GM18909 (cell line): Measurements from ENCODE around the gene PLEKHB2.
"Not testable (repeated sequence)": the region's sequence is repeated elsewhere in the genome, so short reads cannot be mapped to it uniquely, and the experiment has no call there.

Source experiments
- ATAC-seq: cut with Tn5 transposase; IDR thresholded peaks from one replicate; pipeline ENCODE4 v1.9.1; 2021; ENCODE audit warnings: mild to moderate bottlenecking; ENCODE audit not compliant: unreplicated experiment, poor library complexity

Gene PLEKHB2

DNA sequence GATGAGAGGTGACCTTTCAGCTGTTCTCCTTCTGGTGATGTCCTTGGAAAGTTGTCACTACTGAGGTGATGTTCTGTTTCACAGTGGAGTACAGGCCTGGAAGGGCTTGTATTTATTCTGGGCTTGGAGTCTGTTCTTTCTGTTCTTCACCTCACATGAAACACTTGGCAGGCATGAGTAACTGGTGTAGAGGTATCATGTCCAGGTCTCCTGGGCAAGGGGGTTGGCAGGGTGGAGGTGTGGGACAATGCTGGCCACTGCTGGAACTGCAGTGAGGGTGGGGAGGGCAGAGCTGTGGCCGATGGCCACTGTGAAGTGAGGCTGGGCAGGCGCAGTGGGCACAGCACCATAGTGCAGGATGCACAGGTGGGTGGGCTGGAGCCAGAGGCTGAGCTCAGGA, 35.4 kb downstream of the PLEKHB2 start:
- no peak for ATAC-seq

DNA sequence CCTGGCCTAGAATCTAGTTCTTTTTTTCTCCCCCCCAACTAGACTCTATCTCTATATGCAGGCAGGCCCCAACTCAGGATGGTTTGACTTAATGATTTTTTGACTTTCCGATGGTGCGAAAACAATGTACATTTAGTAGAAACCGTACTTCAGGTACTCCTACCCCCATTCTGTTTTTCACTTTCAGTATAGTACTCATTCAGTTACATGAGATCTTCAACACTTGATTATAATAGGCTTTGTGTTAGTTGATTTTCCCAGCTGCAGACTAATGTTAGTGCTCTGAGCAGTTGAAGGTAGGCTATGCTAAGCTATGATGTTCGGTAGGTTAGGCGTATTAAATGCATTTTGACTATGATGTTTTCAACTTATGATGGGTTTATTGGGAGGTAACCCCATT, 37.7 kb downstream of the PLEKHB2 start:
- no peak for ATAC-seq

DNA sequence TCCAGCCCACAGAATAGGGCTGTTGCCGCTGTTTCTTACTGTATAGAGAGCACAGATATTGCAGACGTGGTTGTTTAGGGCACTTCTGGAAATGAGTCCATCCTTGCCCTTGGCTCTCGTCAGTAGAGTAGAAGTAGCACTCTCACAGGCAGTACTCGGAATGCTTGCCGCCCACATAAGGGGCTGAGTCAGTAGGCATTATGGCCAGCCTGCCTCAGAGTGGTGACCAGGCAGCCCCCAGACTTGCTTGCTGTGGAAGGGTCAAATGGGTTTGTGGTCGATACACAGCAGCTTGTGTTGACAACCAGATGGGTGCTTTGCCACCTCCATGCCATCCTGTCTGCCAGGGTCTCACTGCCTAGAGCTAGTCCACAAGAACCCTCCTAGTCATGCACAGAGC, 38.7 kb downstream of the PLEKHB2 start:
- no peak for ATAC-seq

DNA sequence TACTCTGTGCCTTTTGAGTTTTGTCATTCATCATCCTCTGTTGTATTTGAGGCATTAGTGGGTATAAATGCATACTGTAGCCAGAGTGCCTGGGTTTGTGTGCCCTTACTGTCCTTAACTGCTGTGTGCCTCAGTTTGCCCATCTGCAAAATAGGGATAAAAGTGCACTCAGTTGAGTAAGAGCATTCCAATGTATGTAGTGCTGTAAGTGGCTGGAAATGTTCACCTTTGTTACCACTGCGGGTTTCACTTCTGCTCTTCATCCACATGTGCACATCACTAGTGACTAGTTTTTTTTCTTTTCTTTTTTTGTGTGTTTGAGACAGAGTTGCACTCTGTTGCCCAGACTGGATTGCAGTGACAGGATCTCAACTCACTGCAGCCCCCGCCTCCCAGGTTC, 39.9 kb downstream of the PLEKHB2 start:
- no peak for ATAC-seq

DNA sequence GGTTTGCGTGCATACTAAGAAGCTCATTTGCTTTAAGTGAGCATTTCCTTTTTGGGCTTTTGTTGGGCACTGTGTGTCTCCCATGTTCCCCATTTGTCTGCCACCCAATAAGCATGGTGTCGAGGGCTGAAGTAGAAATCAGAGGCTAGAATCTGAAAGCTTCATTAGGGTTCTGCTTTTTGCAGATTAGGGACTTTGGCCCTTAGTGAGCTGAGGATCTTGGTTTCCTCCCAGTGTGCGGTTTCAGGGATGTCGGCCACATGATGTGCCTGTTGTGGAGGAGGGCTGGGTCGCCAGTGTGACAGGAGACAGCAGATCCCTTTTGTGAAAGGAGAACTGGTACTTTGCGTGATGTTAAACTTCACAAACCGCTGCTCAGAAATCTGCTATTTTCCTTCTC, 41.1 kb downstream of the PLEKHB2 start:
- ATAC-seq = no peak

DNA sequence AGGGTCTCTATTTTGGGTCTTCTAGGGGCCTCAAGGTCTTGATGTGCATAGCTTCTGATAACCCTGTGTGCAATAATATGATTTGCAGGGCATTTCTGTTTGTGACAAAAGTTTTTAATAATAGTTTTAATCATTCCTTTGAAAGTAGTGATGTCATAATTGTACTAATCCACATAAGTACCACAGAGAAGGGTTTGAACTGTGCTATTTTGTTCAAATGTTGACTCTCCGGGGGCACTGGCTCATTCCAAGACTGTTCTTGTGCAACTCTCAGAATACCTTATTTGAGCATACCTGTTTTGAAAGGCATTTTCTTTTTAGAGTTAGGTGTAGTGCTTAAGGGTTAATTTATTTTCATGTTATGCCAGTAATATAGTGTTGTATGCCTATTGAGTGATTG, 41.6 kb downstream of the PLEKHB2 start:
- no peak for ATAC-seq

DNA sequence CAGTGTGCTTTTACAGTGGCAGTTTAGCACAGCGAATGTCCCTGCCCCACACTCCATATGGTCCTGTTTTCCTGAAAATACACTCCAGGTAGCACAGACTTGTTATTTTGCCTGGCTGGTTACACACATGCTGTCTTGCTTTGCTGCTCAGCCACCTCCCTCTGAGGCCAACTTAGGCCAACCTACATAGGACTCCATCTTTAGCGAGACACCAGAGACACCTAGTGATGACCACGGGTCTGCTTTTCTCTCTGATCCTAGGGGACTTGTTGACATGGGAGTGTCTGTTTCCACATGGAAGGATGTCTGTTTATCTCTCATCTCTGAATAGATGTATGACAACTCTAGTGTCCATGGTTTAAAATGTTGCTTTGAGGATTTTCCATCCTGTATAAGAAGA, 43.3 kb downstream of the PLEKHB2 start:
- ATAC-seq = no peak

DNA sequence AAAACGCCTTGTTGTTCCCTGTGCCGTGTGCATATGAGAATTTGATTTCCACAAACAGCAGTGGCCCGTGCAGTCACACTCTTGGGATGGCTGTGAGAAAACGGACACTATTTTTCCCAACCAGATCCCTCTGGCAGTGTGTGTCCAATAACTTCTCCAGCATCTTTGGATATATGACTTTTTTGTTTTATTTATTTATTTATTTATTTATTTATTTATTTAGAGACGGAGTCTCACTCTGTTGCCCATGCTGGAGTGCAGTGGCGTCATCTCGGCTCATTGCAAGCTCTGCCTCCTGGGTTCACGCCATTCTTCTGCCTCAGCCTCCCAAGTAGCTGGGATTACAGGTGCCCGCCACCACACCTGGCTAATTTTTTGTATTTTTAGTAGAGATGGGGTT, 45.0 kb downstream of the PLEKHB2 start:
- not testable (repeated sequence) for ATAC-seq

DNA sequence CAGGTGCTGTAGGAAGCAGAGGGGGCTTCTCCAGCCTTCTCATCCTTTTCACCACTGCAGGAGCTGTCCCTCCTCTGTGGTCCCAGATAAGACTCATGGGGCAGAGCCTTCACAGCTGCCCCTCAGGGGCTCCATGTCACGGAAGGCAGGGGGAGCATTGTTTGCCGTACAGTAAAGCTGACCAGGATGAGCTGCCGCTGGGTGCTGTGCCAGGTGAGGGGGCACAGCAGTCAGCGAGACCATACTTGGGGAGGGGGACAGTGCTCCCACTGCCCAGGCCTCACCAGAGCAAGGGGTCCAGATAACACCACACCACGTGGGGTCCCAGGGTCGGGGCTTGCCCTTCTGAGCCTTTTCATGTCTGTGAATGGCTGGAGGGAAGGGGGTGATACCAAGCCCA, 46.3 kb downstream of the PLEKHB2 start:
- no peak for ATAC-seq

DNA sequence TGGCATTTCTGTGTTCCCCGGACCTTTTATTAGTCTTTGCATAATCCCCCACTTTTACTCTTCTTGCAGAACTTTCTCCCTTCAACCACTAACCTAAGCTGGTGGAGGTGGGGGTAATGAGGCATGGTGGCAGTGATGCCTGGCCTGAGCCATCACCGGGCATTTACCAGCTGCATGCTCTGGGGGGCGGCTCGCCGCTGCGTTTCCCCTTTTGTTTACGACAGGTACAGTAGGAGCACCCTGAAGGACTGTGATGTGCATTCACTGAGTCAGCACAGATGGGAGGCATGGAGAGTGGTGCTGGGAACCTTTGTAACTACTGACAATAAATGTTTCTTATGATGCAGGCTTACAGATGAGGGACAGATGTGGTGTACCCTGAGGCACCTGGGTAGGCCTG, 46.9 kb downstream of the PLEKHB2 start:
- no peak for ATAC-seq

DNA sequence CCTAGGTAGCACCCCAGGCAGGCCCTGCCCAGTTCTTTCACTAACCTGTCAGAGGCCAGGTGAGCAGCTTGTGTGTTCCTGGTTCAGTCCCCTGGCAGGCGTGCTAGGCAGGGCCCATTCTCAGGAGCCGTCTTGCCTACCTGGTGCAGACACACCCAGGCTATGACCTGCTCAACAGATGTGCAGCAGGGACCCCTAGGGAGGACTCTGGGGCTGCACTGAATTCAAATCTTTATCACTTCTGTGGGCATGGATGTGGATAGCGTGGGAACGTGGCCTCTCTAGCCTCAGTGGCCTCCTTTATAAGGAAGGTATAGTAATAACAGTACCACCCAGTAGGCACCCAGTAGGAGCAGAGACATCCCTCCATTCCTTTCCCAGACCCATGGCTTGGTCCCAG, 48.4 kb downstream of the PLEKHB2 start:
- ATAC-seq = no peak

DNA sequence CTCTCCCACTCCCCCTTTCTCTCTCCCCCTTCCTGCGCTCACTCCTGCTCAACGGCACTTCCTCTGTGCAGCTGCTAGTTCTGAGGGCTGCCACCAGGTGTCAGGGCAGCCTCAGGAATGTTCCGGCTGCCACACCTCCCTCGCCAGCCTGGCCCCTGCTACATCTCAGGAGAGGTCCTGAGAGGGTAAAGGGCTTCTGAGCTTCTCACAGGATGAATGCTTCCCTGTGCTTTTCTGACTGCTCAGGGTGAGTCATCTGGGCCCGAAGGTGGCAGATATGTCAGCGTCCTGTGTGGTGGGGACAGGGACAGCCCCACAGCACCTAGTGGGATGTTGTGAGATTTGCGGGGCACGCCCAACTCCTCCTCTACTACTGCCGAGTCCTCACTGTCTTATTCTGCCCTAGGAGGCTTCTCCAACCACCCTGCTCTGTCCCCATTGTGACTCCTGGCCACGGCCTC, 49.0 kb downstream of the PLEKHB2 start:
- ATAC-seq = peak; percentile 89

DNA sequence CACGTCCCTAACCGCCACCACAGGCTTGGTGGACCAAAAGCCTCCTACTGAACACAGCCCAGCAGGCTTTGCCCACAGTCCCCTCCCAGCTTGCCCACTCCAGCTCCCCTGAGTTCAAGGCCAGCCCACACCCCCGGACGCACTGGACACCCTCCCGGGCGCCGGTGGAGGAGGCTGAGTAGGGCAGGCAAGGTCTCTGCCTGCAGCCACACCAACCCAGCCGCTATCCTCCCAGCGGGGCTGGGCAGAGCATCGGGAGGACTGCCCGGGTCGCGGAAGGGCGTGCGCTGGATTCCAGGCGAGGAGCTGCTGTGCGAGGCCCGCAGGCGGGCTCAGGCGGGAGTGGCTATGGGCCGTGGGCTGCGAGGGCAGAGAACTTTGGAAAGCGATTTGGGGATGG, 49.5 kb downstream of the PLEKHB2 start:
- no peak for ATAC-seq

DNA sequence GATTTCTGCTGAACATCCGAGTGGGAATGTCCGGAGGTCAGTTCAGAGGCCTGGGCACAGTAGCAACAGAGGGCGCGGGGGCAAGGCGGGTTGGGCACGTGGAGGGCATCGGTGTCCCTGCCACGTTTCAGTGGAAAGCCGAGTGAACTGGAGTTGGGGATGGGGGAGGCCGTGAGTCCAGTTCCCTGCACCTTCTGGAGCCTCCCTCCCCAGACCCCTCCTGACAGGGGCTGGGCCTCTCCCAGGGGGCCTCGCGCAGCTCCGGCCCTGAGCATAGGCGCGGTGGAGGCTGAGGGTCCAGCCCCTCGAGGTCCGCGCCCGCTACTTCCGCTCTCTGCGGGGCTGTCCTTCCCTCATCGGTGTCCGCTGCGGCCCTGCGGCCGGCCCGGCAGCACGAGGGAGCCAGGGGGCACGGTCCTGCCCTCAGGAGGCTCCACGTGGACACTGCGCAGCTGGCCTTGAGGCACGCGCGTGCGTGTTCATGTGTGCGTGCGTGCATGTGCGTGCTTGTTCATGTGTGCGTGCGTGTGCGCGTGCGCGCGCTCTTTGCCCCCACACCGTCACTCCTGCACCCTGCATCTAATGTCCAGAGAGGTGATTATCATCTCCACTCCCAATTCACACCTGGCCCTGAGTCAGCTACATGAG, 50.2 kb downstream of the PLEKHB2 start:
- ATAC-seq = no peak

DNA sequence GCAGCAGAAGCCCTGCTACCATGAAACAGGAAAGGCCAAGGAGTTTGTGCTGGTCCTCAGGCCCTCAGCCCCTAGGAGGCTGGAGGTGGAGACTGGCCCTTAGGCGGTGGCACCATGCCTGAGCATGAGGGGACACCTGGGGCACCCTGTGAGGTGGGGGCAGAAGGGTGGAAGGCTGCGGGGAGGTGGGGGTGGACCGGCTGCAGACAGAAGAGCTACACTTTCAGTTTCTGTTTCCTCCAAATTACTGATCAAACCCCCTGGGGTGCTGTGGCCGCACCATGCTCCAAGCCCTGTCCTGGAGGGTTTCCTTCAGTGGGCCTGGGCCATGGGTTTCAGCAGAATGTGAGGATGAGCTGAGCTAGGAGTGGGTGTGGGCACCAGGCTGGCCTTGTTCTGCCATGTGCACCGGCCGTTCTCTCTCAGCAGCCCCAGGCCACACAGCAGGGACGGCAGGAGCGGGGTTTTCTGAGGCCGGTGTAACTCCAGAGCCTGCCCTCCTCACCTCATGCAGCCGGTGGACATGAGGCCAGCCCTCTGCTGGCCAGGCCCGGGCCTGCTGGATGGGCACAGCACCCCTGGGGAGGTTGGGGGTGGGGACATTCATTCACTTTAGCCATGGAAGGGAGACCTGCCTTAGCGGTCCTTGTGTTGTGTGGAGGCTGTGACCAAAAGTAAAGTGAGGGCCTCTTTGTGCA, 51.5 kb downstream of the PLEKHB2 start:
- peak; percentile 51 for ATAC-seq

DNA sequence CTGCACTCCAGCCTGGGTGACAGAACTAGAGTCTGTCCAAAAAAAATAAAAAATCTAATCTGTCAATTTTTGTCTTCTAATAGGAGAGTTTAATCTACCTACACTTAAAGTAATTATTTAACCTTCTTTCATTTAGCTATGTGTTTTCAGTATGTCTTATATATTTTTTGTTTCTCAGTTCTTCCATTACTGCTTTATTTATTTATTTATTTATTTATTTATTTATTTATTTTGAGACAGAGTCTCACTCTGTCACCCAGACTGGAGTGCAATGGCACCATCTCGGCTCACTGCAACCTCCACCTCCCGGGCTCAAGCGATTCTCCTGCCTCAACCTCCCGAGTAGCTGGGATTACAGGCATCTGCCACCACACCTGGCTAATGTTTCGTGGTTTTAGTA, 60.4 kb downstream of the PLEKHB2 start:
- ATAC-seq = not testable (repeated sequence)

DNA sequence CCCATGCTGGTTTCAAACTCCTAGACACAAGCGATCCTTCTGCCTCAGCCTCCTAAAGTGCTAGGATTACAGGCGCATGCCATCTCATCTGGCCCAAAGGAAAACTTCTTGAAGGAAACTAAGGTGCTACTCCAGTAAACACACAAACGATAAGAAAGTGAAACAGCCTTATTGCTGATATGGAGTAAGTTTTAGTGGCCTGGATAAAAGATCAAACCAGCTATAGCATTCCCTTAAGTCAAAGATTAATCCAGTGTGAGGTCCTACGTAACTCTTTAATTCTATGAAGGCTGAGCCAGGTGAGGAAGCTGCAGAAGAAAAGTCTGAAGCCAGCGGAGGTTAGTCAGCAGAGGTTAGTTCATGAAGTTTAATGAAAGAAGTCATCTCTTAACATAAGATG, 63.4 kb downstream of the PLEKHB2 start:
- ATAC-seq = no peak

DNA sequence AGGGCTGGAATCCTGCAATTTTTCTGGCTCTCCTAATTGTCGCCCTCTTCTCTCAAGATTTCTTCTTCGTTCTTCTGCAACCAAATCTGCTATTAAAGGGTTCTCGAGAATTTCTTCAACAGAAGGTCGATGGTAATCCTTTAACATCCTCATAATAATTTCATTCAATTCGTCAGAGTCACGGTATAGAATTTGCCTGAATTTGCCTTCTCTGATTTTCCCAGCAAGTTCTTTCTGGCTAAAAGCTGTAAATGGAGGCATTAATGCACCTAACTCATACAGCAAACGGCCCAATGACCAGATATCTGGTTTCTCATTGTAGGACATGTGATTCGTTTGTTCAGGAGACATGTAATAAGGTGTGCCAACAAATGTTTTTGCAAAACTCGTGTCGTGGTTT, 72.9 kb downstream of the PLEKHB2 start:
- ATAC-seq = not testable (repeated sequence)

DNA sequence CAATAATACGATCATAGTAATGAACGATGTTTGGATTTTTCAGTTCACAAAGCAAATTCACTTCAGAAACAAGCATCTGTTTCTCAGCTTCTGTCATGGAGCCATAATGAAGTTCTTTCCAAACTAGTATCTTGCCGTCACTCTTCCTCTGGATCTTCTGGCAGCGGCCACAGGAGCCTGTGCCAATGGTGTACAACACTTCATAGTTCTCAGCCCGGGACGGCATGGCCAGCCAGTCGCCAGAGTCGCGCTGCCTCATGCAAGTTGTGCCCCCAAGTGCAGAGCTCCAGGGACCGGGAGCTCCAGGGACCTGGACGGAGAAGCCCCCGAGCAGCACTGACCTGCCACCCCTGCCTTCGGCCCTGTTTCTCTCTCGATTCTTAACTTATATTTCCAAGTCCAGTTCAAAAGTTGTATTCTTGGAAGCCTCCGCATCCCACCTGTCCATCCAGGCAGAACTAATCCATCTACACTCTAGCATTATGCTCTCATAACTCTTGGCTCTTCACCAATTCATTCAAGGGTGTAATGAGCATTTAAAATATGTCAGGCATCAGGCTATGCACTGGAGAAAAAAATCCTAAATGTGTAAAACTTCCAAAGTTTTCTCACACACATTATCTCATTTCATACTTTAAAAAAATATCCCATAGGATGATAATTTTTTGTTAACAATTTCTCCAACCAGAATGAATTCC, 73.7 kb downstream of the PLEKHB2 start:
- not testable (repeated sequence) for ATAC-seq

DNA sequence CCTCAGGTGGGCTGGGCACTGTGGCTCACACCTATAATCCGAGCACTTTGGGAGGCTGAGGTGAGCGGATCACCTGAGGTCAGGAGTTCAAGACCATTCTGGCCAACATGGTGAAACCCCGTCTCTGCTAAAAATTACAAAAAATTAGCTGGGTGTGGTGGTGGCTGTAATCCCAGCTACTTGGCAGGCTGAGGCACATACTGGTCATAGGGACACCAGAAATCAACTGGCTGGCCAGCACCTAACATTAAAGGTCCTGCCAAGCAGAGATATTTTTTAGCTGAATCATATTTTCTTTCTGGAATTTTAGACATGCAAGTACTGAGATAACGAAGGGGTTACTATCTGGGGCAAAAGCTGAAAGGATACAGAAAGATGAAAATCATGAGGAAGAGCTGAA, 76.3 kb downstream of the PLEKHB2 start:
- not testable (repeated sequence) for ATAC-seq

DNA sequence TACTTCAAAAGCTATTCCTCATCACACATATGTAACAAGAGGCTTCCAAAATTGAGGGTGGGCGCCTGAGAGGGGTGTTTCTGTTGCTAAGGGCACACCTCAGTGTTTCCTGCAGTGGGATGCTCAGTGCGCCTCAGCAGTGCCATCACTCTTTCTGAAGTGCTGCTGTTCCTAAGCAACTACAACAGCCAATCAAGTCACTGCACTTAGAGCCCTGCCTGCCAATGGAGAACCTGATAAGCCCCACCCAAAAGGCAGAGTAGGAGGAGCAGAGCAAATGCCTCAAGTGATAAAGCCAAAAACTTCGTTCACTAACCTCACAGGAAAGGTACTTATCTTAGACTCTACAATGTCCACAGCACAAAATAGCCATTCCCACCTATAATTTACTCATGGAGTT, 88.3 kb downstream of the PLEKHB2 start:
- ATAC-seq = not testable (repeated sequence)
